ENCODE data around the gene CGA. TPM values are rescaled to one million over a fixed set of nuclear protein-coding genes. Genes with fewer than 3 reads are reported as not detected.

The CGA gene
- polyA plus RNA-seq, 1 donor from 2014 or later = not detected

GRCh38 chr6:87088076-87088475, 6.8 kb downstream of the CGA start:
- Histone ChIP-seq H3F3A (ENCODE audit: insufficient read depth, low read length, poor library complexity, severe bottlenecking) (no peaks in the 10 kb centered on the region), H4K20me1 (ENCODE audit: insufficient read depth) (no peaks in the 10 kb centered on the region), H3K36me3 (ENCODE audit: insufficient read depth, low read length) (no peaks in the 10 kb centered on the region), H3K9me2 (ENCODE audit: insufficient read depth, low read length) (no peaks in the 10 kb centered on the region), H2AFZ (ENCODE audit: low read depth, low read length) (no peak overlapping the region), H3K4me3 (ENCODE audit: low read length) (no peak overlapping the region), H3K9ac (ENCODE audit: low read length) (no peak overlapping the region), H3K79me2 (replicated peaks; ENCODE audit: insufficient read depth, low read length) (no peaks in the 10 kb centered on the region), H3K27ac (ENCODE audit: low read length) (no peak overlapping the region), H3K4me2 (ENCODE audit: low read length) (no peak overlapping the region), H3K27me3 (ENCODE audit: insufficient read depth, low read depth, low read length) (no peaks in the 10 kb centered on the region), H3K9me3 (ENCODE audit: low read length) (no peaks in the 10 kb centered on the region)
- TF ChIP-seq REST (IDR thresholded peaks at IDR 0.05; ENCODE audit: borderline replicate concordance) = no peak
- TF ChIP-seq EP300 (conservative IDR thresholded peaks at IDR 0.05; ENCODE audit: poor library complexity, severe bottlenecking) = no peak
- no peak for TF ChIP-seq EZH2 (IDR thresholded peaks at IDR 0.05; ENCODE audit: borderline replicate concordance, insufficient read depth, low read length, poor library complexity, severe bottlenecking)
- TF ChIP-seq SMC3 (conservative IDR thresholded peaks at IDR 0.05; ENCODE audit: poor library complexity) = no peak
- no peak for TF ChIP-seq TAF1 (IDR thresholded peaks at IDR 0.05; ENCODE audit: low read depth)
- TF ChIP-seq RAD21 (conservative IDR thresholded peaks at IDR 0.05) = no peak
- no peak for TF ChIP-seq CTCF (IDR thresholded peaks at IDR 0.05; ENCODE audit: poor library complexity, severe bottlenecking)
- TF ChIP-seq POLR2AphosphoS5 (IDR thresholded peaks at IDR 0.05) = no peak
- TF ChIP-seq MXI1 (conservative IDR thresholded peaks at IDR 0.05; ENCODE audit: poor library complexity, severe bottlenecking) = no peak

- H3K27me3 ChIP-seq (ENCODE audit: insufficient read depth, low read depth, low read length) = no peaks in the 10 kb centered on the region
- H3K4me3 ChIP-seq (ENCODE audit: low read length) = no peak overlapping the region
- no peaks in the 10 kb centered on the region for H3K79me2 ChIP-seq (replicated peaks; ENCODE audit: insufficient read depth, low read length)
These were observed 12.7 kb downstream of the CGA start for GRCh38 chr6:87082160-87082721.

More at GRCh38 chr6:87082160-87082721, 12.7 kb downstream of the CGA start:
- Histone ChIP-seq H3K27ac (ENCODE audit: low read length) (no peak overlapping the region), H3F3A (ENCODE audit: insufficient read depth, low read length, poor library complexity, severe bottlenecking) (no peaks in the 10 kb centered on the region), H3K9ac (ENCODE audit: low read length) (no peak overlapping the region), H2AFZ (ENCODE audit: low read depth, low read length) (no peak overlapping the region), H3K9me3 (ENCODE audit: low read length) (no peaks in the 10 kb centered on the region), H4K20me1 (ENCODE audit: insufficient read depth) (no peaks in the 10 kb centered on the region), H3K9me2 (ENCODE audit: insufficient read depth, low read length) (no peaks in the 10 kb centered on the region), H3K36me3 (ENCODE audit: insufficient read depth, low read length) (no peaks in the 10 kb centered on the region), H3K4me2 (ENCODE audit: low read length) (no peak overlapping the region)
- TF ChIP-seq EP300 (conservative IDR thresholded peaks at IDR 0.05; ENCODE audit: poor library complexity, severe bottlenecking) = no peak
- no peak for TF ChIP-seq EZH2 (IDR thresholded peaks at IDR 0.05; ENCODE audit: borderline replicate concordance, insufficient read depth, low read length, poor library complexity, severe bottlenecking)
- TF ChIP-seq CTCF (IDR thresholded peaks at IDR 0.05; ENCODE audit: poor library complexity, severe bottlenecking) = no peak
- TF ChIP-seq POLR2AphosphoS5 (IDR thresholded peaks at IDR 0.05) = no peak
- no peak for TF ChIP-seq MXI1 (conservative IDR thresholded peaks at IDR 0.05; ENCODE audit: poor library complexity, severe bottlenecking)
- TF ChIP-seq RAD21 (conservative IDR thresholded peaks at IDR 0.05) = no peak
- TF ChIP-seq TAF1 (IDR thresholded peaks at IDR 0.05; ENCODE audit: low read depth) = no peak
- TF ChIP-seq REST (IDR thresholded peaks at IDR 0.05; ENCODE audit: borderline replicate concordance) = no peak
- no peak for TF ChIP-seq SMC3 (conservative IDR thresholded peaks at IDR 0.05; ENCODE audit: poor library complexity)
